NCI-H2227 treated with DMSO at 0.1 percent for 48 hours (cell line): ENCODE results near the gene MCMBP.
"Not testable (repeated sequence)": the region's sequence is repeated elsewhere in the genome, so short reads cannot be mapped to it uniquely, and the experiment has no call there.

Experiments
- DNase-seq: peaks from one replicate; lab custom pipeline; 2025; lab: John Stamatoyannopoulos, UW

Gene MCMBP

DNA sequence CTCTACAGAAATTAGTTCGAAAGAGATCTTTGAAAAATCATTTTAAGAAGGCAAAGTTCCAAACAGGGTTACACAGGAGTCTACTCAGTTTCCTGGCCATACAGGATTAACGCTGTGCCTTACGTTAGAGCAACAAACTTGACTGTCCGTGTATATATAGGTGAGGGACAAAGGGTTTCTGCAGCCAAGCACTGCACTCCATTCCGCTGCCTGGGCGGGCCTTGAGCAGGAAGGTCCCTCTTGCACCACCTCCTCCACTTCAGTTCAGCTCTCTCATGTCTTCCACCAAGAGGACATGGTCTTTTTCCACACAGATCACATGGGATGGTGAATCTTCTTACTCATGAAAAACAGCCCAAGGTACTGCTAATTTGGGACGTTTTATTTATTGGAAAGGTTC lies 43.2 kb downstream of the MCMBP start:
- DNase-seq, result no peak

DNA sequence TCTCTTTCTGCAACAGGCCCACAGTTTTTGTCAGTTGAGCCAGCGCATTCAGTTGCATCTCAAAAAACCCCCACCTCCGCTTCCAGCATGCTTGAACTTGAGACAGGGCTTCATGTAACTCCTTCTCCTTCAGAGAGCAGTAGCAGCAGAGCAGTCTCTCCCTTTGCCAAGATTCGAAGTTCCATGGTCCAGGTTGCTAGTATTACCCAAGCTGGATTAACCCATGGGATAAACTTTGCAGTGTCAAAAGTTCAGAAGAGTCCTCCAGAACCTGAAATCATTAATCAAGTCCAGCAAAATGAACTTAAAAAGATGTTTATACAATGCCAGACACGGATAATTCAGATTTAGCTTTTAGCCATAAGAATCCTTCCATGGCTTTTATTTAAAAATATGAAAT lies 45.2 kb downstream of the MCMBP start:
- DNase-seq, result no peak

DNA sequence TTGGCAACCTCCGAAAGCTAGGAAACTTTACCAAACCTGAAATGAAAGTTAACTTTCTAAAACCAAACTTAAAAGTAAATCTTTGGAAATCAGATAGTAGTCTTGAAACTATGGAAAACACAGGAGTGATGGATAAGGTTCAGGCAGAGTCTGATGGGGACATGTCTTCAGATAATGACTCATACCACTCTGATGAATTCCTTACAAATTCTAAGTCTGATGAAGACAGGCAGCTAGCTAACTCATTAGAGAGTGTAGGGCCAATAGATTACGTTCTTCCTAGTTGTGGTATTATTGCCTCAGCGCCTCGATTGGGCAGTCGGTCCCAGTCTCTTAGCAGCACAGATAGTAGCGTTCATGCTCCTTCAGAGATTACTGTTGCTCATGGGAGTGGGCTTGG lies 45.9 kb downstream of the MCMBP start:
- no peak for DNase-seq

DNA sequence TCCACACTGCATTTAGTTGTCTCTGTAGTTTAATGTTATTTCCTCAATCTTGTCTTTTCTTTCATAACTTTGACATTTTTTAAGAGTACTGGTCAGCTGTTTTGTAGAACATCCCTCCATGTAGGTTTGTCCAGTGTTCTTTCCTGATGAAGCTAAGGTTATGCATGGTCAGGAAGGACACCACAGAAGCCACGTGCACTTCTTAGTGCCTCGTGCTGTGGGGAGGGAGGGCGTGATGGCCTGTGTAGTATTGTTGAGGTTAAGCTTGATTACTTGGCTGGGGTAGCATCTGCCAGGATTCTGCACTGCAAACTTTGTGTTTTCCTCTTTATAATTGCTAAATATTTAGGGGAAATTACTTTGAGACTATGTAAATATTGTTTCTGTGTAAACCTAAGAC lies 48.3 kb downstream of the MCMBP start:
- no peak for DNase-seq

DNA sequence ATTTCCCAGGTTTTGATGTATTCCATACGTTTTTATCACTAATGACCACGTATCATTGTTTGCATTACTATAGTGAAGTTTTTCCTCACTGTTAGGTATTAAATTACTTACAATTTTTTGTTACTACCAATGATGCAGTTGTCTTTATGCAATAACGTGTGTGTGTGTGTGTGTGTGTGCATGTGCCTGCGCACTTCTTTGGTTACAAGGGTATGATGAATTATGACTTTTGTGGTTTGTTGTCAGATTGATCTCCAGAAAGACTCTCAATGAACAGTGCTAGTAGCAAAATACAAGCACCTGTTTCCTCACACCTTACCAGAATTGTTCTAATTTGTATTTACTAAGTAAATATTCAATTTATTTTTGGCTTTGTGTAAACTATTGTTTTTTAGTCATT lies 51.5 kb downstream of the MCMBP start:
- DNase-seq, result no peak

DNA sequence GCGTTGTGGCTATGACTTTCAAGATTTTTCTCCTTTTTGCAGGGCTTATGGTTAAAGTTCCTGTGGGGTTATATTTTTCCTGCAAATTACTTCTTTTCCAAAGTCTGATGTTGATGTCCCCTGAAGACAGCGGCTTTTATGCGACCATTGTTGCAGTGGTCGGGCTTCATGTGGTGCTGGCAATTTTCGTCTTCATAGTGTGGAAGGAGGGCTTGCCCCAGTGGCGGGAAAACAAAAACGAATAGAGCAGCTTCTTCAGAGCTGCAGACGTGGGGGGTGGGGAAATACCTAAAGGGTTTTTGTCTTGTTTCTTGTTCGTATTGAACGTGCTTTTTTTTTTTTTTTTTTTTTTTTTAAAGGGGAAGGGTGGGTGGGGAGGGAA lies 53.8 kb downstream of the MCMBP start:
- DNase-seq, result no peak

DNA sequence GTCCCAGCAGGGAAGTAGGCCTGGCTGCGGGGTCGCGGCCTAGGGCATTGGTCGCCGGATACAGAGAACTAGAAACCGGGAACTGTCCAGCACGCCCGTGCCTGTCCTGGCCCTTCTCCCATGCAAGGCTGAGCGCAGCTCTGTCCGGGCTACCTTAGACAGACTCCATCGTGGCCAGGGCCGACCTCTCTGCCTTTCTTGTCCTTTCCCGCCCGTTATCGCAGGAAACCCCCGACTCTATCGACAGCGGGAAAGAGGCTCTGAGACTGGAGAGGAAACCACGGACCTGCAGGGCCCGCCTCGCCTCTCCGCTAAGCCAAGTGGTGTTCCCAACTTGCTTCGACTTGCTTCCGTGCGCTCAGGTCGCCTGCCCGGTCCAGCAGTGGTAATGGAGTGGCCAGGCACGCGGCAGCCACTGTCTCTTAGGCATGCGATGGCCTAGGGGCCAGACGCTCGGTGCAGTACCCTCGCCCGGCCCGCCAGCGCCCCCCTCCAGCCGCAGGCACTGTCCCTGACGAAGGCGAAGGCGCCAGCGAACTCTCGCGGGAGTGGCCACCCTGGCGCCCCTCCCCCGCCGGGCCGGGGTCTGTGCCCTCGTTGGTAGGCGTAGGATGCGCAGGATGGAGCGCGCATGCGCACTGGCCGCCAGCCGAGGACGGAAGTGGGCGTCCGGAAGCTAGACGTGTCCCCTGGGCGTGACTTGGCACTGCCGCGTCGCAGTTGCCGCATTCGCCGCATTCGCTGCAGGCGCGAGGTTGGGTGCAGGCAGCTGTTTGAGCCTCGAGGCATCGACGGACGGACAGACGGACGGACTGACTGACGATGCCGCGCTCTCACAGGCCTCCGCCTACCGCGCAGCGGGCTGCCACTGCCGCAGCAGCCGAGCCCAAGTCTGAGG lies 54.4 kb downstream of the MCMBP start:
- no peak for DNase-seq

DNA sequence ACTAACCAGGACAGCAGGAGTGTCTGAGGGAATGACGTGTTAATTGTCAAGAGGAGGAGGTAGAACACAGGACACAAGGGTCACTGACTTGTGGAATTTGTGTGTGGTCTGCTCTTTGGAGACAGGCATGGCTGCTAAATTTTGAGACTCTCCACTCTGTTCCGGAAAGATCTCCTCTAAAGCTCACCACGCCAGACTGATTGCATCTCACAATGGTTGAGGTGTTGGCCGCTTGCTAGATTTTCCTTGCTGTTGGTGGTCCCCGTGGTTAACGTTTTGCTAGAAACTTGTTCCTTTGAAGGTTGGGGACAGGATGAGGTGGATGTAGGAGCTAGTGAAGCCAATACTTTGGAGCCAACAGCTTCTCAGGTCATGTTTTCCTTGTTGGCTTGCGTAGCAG lies 57.0 kb downstream of the MCMBP start:
- no peak for DNase-seq

DNA sequence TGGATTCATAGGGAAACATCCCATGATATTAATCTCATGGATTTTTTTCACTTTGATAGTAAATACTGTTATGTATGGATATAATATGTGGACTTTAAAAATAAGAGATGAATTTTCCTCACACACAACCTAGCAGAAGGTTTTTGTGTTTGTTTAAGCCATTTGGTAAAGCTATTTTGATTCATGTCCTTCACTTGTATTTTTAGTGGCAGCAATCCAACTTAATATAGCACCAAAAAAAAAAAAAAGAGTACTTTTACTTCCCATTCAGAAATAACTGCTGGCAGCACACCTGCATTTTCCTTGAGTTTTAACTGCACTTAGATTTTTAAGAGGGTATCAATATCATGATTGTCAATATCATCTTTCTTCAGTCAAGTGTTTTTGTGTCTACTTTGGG lies 60.0 kb downstream of the MCMBP start:
- DNase-seq, result no peak

DNA sequence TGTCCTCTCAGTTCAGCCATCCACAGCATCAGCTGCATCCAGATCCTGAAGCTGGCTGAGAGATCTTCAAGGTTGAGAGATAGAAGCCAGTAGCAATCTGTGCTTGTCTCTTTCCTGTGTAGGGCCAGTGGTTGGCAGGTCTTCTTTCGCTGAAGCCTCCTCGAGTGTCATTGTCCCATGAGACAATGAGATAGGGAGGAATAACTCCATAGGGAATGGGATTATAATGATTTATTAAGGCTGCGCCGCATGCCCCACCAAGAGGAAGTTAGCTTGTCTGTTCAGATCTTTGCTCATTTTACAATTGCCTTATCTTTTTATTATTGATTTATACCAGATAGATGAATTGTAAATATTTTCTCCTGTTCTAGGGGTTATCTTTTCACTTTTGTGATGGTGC lies 61.5 kb downstream of the MCMBP start:
- no peak for DNase-seq

DNA sequence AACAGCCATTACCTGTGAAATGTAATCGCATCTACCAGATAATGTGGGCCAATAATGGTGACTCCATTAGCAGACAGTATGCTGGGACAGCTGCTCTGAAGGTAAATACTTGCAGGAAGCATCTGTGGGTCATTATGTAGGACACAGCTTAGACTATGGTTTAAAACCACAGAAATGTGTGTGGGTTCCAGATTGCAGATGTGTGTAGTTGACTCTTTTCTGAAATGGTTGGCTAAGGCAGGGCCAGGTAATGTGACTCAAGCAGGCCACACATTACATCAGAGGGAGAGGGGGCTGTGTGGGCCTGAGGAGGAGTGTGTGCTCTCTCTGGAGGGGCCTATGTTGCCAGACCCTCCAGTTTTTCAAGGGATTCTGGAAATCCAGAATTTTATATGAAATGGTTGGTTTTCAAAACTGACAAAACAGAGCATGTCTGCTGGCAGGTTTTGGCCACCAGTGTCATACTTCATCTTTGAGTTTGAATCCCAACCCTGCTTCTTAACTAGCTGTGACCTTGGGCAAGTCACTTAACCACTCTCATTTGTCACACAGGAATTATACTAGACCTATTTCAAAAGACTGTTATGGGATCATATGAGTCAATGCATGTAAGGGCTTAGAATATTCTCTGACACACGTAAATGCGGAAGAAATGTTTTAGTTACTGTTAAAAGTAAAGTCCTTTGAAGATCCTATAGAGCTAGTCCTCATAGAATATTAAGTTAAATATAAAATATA lies 64.5 kb downstream of the MCMBP start:
- no peak for DNase-seq

DNA sequence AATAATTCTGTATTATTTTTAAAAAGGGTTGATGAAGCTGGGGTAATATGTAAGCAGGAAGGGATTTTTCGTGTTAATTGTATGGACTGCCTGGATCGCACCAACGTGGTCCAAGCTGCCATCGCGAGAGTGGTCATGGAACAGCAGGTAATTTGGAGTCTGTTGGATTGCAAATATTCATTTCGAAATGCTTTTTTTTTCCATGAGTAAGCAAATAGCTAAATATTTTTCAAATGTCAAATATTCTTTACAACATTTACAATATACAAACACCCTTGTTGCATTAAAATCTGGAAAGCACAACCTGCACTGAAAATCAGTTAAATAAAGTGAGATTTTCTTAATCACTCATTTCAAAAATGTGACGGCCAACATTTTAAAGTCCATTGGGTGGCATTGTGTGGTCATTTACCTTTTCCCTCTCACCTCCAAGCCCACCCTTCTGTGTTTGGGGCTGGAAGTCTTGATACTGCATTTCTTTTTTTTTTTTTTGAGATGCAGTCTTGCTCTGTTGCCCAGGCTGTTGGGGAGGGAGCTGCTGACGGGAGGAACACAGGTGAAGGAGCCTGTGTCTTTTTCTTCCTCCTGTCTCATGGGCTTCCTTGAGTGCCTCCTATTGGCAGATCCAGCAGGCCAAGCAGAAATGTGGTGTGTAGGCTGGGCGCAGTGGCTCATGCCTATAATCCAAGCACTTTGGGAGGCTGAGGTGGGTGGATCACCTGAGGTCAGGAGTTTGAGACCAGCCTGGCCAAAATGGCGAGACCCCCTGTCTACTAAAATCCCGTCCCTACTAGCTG lies 66.1 kb downstream of the MCMBP start:
- no peak for DNase-seq

DNA sequence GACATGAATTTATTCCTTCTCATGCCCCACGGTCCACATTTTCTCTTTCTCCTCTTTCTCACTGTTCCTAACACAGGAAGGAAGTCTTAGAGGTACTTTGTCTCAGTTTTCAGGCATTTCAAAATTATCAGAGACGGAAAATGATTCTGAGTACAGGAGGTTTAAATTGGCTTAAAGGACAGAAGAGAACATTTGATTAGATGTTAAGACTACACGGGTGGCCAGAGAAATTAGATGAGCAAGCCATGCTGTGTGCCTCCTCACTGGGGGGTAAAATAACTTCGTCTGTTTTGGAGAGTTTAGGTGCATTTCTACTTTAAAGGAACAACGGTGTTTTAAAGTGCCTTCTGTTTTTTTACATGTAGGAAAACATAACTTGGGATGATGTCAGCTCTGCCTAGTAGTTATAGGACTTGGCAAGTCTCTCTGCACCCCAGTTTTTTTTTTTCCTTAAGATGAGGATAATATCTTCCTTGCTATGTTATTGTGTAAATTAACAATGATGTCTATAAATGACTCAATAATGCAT lies 66.9 kb downstream of the MCMBP start:
- no peak for DNase-seq

DNA sequence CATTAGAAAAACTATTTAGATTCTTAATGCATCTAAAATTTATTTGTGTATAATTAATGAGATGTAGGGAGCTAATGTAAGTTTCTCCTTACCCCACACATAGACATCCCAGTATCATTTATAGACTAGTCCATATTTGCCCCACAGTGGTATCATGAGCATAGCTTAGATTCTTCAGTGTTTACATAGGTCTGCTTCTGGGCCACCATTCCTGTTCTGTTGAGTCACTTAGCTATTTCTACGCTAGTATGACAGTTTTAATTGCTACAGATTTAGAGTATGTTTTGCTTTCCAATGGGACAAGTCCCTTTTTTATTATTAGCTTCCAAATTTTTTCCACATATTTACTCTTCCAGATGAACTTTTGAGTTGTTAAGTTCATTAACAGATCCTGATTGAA lies 69.4 kb downstream of the MCMBP start:
- no peak for DNase-seq

DNA sequence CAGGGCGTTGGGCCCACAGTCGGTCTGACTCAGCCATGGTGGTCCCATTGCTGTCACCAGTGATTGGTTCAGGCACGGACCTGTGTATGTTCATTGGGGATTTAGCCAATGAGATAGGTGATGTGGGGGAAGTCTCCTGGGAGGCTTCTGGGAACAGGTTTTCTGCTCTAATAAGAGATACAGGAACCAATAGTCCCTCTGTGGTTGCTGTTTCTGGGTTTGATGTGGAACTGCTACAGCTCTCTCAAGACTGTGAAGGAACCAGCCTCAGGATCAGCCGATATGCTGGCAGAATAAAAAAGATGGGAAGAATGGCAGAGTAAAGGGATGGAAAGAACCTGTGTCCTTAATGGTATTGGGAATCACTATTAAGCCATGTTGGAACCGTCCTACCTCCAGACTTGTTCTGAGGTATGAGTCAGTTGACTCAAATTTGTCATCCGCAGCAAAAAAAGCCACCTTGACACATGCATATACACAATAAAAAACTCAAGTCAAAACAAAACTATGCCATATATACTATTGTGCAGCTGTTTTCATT lies 70.6 kb downstream of the MCMBP start:
- no peak for DNase-seq

DNA sequence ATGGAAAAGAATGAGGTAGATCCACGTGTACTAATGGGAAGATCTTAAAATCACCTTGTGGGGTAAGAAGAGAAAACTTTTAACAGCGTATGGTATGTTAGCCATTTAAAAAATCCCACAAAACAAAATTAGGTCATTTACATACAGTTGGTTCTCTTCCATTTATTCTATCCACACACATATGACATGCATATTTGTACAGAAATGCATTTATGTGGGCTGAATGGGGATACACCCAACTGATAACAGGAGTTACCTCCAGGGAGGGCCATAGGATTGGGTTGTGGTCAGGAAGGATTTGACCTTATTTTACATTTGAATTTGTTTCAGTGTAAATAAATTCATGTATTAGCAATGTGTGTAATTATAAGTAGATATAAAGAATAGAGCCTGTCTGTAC lies 71.5 kb downstream of the MCMBP start:
- no peak for DNase-seq

DNA sequence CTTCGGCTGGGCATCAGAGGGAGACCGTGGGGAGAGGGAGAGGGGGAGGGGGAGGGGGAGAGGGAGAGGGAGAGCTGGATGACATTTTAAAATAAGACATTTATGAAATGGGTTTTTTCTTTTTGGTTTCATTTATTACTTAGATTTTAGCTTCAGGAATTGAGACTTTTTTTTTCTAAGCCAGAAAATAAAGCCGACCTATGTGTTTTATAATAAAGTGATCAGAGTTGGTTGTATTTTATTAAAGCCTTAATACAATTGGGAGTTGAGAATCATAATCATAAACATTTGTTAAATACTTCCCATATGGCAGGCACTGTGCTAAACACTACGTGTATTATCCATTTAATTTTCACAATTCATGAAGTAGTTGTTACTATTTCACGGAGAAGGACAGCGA lies 76.6 kb downstream of the MCMBP start:
- no peak for DNase-seq

DNA sequence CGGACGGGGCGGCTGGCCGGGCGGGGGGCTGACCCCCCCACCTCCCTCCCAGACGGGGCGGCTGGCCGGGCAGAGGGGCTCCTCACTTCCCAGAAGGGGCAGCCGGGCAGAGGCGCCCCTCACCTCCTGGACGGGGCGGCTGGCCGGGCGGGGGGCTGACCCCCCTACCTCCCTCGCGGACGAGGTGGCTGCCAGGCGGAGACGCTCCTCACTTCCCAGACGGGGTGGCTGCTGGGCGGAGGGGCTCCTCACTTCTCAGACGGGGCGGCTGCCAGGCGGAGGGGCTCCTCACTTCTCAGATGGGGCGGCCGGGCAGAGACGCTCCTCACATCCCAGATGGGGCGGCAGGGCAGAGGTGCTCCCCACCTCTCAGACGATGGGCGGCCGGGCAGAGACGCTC lies 77.5 kb downstream of the MCMBP start:
- not testable (repeated sequence) for DNase-seq

DNA sequence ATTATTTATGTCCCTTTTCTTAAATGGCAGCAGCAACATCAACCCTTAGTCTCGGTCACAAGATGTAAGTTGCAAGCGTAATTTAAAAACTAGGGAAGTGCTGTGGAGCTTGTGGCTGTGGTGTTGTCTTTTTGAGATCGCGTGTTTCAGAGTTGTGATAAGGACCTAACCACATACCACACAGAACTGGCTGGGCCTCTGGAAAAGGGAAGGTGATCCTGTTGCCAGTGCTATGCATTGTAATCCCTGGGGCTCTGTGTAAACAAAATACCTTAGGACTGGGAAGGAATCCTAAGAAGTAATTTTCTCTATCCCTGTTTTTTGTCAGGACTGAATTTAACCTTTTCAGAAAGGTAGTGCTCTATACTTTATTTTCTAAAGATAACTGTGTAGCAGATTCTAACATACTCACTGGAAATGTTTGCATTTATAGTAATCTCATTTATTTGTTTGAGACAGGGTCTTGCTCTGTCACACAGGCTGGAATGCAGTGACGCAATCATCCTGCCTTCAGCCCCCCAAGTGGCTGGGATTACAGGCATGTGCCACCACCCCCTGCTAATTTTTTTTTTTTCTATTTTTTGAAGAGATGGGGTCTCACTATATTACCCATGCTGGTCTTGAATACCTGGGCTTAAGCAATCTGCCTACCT lies 86.4 kb downstream of the MCMBP start:
- no peak for DNase-seq

DNA sequence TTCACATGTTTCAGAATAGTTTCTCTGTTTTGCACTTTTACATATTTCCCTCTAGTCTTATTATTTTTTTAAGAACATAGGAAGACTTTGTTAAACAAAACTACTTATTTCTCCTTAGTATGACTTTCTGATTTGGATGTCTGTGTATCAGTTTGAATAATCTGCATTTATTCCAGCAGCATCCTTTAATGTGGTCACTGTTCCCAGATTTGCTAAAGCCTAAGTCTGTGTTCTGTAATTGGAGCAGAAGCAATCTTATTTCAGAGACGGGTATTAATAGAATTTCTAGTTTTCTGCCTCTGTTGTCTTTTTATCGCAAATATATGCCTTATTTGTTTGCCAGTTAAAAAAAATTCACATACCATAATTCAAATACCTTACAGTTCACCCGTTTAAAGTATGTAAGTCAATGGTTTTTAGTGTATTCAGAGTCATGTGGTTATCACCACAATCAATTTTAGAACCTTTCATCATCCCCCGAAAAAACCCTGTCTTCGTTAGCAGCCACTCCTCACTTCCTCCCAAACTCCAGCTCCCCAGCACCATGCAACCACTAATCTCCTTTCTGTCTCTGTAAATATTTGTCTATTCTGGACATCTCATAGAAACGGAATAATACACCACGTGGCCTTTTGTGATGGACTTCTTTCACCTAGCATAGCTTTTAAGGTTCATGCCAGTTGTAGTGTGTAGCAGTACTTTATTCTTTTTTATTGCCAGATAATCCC lies 88.1 kb downstream of the MCMBP start:
- no peak for DNase-seq

DNA sequence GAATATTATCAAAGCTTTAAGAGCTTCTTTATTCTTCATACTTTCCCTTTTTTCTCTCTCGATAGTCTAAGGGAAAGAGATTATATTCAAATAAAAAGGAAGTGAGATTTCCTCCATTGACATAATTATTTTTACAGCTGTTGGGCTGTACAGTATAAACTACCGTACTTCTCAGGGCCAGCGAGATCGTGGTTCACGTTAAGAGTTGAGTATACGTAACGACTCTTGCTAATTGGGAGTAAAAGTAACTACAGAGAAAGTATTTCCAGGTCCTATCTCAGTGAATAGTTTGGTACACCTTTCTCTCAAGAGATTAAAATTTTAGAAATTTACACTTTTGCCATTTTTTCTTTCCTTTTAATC lies 89.0 kb downstream of the MCMBP start:
- no peak for DNase-seq
